NCI-H1105 (cell line): Measurements from ENCODE around the gene SLC22A5.
"Not testable (repeated sequence)": the region's sequence is repeated elsewhere in the genome, so short reads cannot be mapped to it uniquely, and the experiment has no call there.

Experiments
- DNase-seq: peaks from one replicate; lab custom pipeline; 2025; lab: John Stamatoyannopoulos, UW

The SLC22A5 gene

DNA sequence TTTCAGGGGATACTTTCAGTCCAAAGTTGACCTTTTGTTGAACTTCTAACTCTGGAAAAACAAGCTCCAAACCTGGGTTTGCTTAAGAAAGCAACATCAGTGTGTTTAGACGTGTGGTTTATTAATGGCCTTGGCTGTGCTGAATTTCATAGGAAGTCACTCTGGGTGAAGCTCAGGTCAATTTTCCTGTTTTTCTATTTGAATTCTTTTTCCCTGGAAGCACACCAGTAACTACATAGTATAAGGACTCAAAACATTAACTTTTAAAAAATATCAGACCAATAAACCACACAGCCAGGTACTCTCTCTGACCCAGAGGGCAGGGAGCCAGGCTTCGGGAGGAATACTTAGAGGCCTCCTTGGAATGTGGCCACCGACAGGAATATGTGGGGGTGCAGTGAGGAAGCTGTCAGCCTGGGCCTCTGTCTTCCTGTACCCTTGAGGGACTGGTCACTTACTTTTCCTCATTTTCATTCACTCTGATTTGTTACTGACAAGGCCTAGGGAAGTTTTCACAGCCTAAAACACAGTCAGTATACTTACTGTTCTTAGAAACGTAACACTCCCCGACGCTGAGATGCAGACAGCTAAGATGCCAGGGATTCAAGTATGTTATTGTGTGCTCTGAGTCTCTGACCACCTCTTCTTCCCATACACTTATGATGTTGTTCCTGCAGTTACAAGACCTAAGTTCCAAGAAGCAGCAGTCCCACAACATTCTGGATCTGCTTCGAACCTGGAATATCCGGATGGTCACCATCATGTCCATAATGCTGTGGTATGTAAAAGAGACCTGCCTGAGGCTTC is 18.9 kb downstream of the SLC22A5 start:
- no peak for DNase-seq

DNA sequence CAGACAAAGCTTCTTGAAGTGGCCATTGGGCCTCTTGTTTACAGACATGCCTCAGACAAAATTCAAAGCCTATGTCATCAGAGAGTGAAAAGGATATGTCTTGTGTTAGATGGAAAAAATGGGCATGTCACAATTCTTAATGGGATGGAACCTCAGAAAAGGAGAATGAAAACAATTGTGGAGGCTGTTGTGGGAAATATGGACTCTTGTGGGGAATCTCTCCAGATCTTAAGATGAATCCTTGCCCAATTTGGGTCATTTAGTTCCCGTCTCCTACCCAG is 19.5 kb downstream of the SLC22A5 start:
- no peak for DNase-seq

DNA sequence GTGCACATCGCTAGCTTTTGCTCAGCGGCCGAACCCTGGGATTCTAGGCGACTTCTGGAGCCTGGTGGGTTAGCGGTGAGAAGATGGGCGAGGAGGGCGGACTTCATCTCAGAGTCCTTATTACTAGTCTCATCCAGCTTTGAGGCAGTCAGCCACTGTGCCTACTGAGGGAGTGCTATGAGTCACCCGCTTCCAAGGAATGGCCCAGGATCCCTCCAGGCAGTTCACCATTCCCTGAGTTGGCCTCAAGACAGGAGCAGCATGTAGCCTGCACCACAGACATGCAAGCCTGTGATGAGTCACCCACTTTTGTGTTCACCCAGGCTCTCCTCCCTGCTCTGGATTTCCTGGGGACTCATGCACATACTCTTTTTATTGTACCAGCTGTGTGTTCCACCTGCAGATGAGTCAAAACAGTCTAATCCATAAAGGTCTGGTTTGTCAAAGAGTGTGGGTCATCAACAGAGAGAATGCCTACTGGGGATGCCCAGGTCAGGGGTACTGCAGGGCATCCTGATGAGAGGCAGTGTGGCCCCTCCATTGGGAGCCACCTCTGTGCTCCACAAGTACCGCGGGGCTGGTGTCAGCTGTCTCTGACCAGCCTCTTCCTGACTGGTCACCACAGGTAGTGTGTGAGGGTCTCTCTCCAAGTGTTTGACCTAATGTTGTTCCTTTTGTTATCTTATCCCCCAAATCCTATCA is 20.2 kb downstream of the SLC22A5 start:
- DNase-seq = no peak

DNA sequence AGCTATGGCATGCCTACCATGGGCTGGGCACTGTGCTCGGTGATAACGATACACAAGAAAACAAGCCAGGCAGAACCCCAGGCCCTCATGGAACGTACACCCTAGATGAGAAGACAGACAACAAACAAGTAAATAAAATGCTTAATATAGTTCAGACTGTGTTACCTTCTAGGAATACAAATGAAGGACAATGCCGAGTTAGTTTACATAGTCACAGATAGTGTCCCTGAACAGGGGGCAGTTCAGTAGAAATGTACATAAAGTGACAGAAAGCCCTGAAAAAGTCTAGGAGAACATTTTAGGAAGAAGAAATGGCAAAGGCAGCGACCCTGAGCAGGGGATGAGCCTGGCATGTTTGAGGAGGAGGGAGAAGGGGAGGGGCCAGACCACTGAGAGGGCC is 21.7 kb downstream of the SLC22A5 start:
- no peak for DNase-seq

DNA sequence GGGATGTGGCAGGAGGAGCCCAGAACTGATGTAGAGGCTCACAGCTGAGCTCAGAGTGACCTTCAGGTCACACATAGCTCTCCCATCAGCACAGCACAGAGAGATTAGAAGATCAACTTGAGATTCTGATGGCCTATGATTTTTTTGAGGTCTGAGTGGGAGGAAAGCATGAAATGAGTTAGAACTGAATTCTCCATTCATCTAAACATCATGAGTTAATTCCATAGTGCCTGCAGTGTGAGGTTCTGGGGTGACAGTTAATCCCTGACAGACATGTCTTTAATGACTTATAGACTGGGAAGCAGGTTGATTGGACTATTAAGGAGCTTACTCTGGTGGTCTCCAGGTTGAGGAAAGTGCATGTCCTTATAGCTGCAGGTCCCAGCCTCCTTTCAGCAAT is 22.4 kb downstream of the SLC22A5 start:
- no peak for DNase-seq

DNA sequence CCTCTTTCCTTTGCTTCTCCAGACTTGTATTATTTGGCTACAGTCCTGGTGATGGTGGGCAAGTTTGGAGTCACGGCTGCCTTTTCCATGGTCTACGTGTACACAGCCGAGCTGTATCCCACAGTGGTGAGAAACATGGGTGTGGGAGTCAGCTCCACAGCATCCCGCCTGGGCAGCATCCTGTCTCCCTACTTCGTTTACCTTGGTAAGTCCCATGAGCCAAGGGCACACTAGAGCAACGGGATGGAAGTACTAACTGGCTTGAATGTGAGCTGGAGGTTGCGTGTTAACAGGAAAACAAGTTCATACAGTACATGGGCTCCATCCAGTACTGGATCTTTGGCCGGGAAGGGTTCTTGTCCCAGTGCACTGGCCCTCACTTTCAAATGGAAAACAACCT is 22.9 kb downstream of the SLC22A5 start:
- DNase-seq = no peak

DNA sequence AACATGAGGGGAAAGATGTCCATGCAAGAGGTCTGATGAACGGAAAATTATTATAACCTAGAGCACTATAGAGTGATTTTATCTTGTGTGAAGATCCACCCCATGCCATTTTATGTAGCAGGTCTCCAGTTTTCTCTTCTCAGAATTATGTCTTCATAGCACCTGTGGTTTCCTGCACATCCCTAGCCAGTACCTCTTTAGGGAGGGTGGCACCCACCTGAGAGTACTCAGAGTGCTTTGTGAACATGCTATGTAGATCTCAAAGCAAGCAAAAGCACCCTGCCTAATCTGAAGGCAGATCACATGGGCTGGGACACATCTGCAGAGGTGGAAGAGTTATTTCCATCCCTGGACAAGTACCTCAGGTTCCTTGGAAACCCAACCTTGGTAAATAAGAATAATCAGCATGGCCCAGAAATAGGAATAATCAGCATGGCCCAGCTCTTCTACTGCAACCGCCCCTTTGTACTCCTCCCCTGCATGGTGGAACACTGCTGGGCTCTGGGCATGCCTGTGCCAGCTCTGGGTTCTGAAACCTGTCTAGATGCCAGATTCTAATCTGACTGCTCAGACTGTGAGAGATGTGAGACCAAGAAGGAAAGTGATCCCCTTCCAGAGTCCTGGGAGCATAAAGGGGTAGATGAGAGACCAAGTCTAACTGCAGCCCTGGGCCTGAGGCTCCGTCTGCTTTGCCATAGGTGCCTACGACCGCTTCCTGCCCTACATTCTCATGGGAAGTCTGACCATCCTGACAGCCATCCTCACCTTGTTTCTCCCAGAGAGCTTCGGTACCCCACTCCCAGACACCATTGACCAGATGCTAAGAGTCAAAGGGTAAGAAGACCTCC is 23.7 kb downstream of the SLC22A5 start:
- no peak for DNase-seq

DNA sequence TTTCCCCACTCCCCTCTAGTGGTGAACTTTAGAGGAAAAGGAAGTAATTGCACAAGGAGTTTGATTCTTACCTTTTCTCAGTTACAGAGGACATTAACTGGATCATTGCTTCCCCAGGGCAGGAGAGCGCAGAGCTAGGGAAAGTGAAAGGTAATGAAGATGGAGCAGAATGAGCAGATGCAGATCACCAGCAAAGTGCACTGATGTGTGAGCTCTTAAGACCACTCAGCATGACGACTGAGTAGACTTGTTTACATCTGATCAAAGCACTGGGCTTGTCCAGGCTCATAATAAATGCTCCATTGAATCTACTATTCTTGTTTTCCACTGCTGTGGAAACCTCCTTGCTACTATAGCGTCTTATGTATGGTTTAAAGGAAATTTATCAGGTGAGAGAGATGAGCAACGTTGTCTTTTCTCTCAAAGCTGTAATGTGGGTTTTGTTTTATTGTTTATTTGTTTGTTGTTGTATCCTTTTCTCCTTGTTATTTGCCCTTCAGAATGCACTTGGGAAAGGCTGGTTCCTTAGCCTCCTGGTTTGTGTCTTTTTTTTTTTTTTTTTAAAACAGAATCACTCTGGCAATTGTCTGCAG is 25.3 kb downstream of the SLC22A5 start:
- DNase-seq = peak; percentile 59

DNA sequence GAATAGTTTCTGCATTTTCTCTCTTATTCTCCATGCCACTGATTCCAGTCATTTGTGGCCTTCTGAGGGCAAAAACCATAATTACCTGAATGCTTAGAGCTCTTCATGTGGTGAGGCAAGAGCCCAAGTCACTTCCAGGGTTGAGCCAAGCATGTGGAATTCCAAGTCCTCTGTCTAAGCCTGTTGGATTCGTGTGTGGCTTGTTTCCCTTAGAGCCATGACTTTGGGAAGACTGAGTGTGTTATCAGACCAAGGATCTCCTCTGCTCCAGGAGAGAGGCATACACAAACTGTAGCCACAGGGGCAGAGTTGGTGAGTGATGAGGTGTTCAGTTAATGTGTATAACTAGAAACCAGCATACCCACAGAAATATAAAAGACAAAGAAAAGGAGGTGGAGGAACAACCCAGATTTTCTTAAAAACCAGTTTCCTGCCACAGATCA is 27.1 kb downstream of the SLC22A5 start:
- DNase-seq = no peak

DNA sequence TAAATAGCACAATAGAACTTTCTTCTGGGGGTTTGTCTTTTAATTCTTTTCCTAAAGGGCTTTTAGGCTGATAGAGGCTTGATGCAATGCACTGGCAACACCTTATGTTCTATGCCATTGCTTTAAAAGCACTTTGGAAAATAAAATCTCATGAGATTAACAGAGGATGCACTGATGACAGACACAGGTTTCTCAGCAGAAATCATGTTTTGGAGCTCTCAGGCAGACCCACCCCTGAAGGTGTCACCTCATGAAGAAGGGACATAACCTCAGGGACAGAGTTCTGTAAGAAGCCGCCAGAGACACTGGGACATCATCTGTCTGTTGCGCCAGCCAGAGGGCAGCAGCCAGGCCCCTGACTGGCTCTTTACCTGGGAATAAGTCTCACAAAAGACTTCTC is 27.7 kb downstream of the SLC22A5 start:
- DNase-seq = no peak

DNA sequence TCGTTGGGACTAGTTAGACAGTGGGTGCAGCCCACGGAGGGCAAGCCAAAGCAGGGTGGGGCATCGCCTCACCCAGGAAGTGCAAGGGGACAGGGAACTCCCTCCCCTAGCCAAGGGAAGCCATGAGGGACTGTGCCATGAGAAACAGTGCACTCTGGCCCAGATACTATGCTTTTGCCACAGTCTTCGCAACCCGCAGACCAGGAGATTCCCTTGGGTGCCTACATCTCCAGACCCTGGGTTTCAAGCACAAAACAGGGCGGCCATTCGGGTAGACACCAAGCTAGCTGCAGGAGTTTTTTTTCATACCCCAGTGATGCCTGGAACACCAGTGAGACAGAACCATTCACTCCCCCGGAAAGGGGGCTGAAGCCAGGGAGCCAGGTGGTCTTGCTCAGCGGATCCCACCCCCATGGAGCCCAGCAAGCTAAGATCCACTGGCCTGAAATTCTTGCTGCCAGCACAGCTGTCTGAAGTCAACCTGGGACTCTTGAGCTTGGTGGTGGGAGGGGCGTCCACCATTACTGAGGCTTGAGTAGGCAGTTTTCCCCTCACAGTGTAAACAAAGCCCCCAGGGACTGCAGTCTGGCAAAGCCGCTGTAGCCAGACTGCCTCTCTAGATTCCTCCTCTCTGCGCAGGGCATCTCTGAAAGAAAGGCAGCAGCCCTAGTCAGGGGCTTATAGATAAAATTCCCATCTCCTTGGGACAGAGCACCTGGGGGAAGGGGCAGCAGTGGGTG is 28.6 kb downstream of the SLC22A5 start:
- not testable (repeated sequence) for DNase-seq

DNA sequence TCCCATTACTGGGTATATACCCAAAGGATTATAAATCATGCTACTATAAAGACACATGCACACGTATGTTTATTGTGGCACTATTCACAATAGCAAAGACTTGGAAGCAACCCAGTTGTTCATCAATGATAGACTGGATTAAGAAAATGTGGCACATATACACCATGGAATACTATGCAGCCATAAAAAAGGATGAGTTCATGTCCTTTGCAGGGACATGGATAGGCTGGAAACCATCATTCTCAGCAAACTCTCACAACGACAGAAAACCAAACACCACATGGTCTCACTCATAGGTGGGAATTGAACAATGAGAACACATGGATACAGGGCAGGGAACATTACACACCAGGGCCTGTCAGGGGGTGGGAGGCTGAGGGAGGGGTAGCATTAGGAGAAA is 34.5 kb downstream of the SLC22A5 start:
- DNase-seq = not testable (repeated sequence)

DNA sequence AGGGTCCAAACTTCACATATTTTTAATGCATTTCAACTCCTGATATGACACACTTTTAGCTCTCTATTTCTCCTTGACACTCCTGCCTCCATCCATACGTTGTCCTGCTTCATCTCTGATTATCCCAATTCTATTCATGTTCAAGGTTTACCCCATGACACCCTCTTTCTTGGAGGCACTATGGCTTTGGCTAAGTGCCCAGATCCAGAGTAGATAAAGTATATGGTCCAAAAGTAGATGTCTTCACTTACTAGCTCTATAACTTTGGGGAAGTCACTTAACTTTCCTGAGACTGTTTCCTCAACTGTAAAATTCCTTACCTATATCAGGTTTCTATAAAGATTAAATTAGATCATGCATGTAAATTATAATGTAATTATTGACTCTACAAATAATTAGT is 36.1 kb downstream of the SLC22A5 start:
- no peak for DNase-seq

DNA sequence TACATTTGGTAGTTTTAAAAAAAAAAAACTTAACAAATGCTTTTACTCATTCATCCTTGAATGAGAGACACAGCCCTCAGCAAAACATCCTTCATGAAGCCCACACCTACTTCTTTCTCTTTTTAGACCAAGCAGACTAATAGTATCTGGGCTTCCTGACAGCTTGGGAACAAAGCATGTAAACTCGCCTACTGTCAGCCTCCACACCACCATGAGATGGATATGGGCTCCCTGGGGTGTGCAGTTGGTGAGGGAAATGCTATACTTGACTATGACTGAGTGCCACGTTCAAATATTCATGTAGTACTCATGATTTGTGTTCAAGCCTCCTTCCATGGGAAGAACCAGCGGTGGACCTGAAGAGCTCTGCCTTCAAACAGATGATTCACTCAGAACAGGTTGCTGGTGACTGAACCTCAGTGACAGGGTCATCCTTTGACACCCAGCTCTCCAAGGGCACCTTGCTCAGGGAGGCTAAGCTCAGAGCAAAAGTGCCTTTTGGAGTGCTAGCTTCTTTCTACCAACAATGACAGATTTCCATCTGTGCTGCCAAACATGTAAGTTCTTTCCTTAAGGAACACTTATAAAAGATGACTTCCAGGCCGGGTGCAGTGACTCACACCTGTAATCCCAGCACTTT is 36.8 kb downstream of the SLC22A5 start:
- DNase-seq = no peak

DNA sequence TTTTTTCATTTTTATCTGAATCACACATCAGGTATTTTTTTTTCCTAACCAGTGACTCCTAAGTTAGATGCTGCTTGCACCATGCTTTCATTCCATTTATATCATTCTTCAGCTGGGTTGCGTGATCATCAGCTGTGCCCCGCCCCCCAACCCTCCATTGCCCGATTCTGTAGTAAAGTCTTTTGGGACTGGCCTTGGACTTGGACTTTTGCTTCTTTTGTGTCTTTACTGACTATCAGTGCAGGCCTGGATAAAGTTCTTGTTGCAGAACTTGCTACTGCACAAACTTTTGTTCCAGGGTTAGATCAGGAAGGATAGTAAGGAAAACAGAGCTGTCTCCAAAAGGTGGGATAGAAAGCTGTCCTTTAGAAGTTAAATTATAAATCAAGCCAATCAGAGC is 38.5 kb downstream of the SLC22A5 start:
- no peak for DNase-seq

DNA sequence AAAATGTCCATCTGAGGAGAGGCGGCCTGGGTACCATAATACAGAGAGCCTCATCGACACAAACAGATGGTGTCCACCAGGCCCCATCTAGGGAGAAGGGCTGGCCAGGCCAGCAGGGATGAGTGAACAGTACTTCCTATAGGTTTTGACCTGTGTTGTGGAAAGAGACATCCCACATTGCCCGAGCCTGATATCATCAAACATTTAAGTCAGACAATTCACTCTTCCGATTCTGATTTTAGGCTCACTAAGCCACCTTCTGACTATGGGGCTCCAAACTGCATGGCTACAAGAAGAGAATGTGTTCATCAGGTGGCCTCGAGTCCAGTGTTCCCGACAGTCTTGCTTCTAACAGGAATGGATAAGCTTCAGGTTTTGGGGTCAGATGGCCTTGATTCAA is 38.9 kb downstream of the SLC22A5 start:
- no peak for DNase-seq

DNA sequence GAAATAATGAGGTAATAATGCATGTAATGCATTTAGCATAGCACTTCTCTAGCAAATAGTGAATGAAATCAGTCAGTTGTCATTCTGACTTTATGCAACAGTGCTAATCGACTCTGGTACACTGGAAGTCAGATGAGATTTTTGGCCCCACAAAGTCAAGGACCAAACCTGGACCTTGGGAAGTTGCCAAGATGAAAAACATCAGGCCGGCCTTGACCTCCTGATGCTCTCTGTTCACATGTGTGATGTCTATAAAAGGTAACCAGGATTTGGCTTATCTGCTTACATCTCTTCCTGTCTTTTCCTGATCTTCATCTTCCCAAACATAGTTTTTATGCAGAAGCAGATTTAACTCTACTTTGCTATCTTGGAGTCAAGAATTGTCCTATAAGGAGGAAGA is 39.5 kb downstream of the SLC22A5 start:
- DNase-seq = no peak

DNA sequence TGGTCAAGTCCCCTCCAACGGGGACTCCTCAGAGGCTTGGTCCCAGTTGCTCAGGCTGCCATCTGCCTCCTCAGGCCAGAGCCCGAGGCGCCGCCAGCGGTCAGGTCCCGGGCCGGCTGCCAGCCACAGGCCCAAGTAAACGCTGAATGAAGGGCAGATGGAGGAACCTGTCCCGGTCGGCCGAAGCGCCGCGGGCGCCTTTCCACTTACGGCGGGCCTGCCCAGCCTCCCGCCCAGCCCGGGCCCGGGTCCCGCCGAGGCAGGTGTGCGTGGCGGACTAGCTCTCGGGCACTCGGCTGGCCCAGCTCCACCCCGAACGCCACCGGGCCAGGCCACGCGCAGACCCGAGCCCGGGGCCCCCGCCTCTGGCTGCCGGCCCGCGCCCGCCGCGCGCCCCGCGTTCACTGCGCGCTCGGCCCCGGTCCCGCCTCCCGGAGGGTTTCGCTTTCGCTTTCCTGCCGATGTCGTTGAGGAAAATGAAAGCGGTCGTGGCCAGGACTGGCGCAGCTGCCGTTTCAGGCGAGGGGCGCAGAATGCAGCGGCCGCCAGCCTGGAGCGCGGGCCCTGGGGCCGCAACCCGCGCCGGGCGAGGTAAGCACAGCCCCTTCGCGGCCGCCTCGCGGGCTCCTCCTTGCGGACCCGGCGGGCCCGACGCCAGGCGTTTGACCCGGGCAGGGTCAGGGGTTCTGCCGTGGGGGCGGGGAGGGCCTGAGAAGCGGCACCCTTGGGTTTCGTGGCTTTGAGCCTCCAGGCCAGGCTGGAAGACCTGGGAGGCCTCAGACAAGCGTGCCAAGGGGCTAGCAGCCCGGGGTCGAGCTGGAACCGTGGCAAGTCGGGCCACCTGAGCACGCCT is 41.2 kb downstream of the SLC22A5 start:
- DNase-seq = peak; percentile 60

DNA sequence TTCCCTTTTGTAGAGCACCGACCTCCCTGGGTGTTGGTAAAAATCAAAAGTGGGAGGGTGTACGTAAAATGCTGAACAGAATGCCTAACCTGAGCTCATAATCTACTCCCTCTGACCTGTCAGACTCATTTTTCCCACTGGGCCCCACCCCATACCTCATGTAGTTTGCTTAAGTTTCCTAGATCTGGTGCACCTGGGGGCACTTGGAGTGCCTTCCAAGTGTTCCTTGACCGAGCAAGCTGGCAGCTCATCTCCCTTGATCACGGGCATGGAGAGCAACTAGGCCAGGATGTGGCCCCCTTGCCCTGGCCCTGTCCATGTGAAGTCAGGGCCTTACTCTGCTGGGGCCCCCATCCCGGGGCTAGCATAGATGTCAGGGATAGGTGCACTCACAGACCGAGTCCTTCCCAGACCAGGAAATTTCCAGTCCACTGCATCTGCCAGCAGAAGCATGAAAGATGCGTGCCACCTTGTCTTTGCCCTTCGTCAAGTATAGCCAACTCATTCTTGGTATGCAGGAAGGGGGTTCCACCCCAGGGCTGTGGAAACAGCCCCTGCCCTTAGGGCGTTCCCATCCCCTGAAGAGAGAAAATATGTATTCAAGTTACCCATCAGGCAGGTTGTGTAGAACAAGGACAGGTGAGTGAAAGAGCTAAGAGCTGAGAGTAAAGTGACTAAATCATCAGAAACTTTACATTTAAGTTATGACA is 41.9 kb downstream of the SLC22A5 start:
- DNase-seq = no peak

DNA sequence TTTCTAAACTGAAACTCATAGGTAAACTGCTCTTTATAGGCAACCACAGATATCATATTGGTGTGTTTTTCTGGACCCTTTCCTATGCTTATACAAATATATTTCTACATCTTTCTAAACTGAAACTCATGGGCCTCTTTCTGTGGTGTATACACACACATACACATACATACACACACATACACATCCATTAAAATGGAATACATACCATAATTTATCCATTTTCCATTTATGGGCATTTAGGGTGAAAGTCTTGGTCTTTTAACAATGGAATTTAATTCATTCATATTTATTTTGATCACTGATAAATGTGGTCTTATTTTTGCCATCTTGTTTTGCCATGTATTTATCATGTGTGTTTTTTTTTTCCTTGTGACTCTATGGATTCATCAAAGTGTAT is 44.1 kb downstream of the SLC22A5 start:
- DNase-seq = no peak
